ENCODE results near the gene SLC29A1.

GRCh38 chr6:44217332-44218143 lies 5.9 kb upstream of the SLC29A1 start:
- TF ChIP-seq CTCF (IDR thresholded peaks at IDR 0.05): no peak
- no peak for TF ChIP-seq ZFX (IDR thresholded peaks at IDR 0.05; ENCODE audit: borderline replicate concordance)

All from 22Rv1 (cell line).